Mesenteric fat pad (tissue), 1 donor: ENCODE measurements around the gene NPHP4. TPM values are rescaled to one million over a fixed set of nuclear protein-coding genes. Genes with fewer than 3 reads are reported as not detected.

ENCODE experiments used
- DNase-seq: peaks from one replicate; pipeline ENCODE4 v3.0.0-alpha.2; 2020; ENCODE audit warnings: low spot score
- total RNA-seq: library from RNA; stranded (reverse); fragmentation: NEBNext Ultra II Directional; extraction: Animal tissue kit (Norgen Biotek cat#: 25700); gene quantifications from one replicate; pipeline ENCODE4 v1.2.1, GENCODE V29; 2021
- donor health status: DM: yes; HTN: yes; CAD: no.

Gene NPHP4
- total RNA-seq, 1 donor from 2014 or later = 37.6 TPM

DNA sequence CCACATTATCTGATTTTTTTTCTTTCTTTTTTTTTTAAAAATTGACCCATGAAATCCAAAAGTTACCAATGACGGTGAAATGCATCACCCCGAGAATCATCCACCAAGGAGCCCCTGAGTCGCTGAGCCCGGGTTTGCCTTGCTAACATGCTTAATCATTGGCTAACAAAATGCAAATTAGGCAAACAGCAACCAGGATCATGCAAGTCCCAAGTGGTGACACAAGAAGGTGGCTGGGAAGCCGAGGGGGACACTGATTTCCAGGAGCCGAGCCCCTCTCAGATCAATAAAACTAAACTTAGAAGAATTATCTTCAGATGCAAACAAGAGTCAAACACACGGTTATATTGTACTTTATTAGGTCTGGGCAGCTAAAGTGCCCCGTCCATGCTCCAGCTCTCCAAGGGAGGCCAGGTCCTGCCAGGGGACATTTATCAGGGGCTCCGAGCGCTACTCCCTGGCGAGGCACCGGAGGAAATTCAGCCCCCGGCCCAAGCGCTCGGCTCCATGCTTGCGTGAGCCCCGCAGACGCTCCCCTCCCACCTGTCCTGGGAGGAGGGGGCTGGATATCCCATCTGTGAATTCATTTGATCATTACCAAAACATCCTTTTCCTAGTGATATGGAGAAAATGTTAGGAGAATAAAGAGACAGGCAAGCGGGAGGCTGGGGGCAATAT, 154.1 kb downstream of the NPHP4 start:
- no peak for DNase-seq

DNA sequence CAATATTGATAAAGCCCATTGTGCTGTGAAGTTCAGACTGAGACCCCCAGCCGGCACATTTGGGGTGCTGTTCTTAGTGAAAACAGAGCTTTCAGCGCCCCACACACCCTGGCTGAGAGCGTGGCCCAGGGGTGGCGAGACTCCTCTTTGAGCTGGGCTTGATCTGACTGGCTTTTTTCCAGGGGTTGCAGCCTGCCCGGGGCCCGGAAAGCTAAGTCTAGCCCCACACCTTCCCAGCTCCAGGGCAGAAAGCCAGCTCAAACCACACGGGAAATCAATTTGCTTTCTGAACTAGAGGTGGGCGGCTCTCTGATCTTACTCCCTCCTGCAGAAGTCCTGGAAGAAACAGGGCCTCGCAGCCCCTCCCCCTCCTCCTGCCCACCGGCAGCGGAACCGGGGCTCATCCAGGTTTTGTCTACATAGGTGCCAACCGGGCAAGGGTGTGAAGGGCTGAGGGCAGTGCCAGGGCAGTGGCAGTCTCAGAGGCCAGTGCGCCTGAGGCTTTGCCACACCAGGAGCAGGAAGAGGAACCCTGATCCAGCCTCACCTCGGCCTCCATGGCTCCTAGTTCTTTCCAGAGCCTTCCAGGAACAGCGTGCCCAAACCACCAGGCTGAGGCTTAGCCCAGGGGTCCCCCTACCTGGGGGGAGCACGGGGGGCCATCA, 155.3 kb downstream of the NPHP4 start:
- no peak for DNase-seq

DNA sequence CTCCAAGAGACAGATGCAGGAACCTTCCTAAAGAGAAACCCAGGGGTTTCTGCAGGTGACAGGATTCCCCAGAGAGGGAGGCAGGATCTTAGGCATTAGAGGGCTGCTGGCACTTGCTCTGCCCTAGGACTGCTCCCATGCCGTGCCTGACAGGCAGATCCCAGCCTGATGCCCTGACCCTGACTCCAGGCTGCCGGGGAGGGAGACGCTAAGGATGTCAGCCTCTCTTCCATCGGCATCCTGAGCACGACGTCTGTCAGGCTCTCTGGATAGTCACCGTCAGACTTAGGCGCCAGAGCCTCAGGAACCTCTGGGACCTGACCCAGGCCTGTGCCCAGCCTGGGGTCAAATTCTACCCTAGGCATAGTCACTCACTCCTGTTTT, 157.1 kb downstream of the NPHP4 start:
- no peak for DNase-seq

DNA sequence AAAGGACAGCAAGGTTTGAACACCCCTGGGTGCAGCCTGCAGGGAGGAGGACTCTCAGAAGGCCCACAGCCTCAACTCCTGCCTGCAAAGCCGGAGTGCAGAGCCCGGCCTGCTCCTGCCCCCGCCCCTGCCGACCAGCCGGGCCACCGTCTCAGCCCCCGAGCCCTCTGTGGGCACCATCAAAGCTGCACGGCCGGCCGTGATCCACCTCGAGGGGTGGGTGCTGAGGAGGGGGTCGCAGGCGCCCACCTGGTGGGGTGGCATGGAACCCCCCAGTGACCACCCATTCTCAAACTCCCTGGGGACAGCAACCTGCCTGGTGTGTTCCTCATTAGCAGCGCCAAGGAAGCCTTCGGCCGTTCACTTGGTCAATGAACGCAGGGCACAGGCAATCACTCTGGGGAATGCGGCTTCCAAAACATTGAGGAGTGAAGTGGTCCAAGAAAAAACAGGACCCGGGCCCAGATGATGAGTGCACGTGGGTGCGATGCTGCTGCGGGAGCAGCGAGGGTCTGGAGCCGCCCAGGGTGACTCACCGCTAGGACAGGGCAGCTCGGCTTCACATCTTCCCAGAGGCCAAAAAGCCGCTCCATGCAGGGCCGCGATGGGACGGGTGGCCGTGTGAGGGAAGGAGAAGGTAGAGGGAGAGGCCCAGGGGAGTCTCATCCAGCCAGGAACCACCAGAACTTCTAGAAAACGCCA, 157.6 kb downstream of the NPHP4 start:
- DNase-seq = no peak

DNA sequence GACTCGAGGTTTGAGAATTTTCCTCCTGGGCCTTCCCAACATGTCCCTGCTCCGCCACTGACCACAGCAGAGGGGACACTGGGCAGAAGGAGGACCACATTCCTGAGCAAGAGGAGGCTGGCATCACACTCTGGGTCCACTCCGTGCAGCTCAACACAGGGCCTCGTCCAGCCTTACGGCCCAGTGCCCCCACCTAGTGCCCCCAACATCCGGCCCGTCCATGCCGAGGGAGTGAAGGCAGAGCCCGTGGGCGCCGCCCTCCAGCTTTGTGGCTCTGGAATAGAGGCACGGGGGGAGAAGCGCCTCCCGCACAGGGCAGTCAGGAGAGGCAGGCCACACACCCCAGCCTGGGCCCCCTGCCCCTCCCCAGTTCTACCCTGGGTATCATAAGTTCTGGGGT, 158.3 kb downstream of the NPHP4 start:
- DNase-seq = no peak

DNA sequence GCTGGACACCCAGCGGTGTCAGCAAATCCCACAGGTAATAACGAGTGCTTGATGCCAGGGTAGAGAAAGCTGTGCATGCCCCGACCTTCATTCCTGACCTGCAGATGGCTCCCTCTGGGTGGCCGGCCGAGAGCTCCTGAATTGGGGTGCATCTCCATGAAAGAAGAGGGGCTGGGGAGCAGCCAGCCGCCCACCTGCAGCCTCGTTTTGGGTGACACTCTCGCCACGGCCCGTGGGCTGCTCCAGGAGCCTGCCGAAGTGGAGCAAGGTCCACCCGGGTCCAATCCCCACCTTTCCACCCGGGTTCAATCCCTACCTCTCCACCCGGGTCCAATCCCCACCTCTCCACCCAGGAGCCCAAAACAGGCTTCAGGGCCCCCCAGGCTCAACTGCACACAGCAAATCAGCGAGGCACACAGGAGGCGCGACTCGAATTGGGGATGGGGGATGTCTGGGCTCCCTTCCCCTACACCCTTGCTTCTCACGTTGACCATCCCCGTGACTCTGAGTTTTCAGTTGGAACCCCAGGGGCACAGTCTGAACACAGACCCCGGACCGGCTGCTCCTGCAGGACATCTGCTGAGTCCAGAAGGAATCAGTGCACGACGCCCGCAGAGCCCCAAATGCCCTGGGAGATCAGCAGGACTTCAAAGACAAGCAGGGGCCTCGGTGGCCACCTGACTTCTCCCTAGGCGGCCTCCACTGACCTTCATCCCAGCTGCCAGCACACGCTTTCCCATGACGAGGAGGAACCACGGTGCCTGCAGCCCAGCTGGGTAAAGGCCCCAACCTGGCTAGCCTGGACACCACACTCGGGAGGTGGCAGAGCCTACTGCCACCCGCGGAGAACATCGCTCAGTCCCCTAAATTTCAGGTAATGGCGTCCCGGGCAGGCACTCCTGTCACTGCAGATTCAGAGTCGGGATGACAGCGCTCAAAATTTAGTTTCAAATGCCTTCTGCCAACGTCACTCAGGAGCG, 159.0 kb downstream of the NPHP4 start:
- DNase-seq = no peak

DNA sequence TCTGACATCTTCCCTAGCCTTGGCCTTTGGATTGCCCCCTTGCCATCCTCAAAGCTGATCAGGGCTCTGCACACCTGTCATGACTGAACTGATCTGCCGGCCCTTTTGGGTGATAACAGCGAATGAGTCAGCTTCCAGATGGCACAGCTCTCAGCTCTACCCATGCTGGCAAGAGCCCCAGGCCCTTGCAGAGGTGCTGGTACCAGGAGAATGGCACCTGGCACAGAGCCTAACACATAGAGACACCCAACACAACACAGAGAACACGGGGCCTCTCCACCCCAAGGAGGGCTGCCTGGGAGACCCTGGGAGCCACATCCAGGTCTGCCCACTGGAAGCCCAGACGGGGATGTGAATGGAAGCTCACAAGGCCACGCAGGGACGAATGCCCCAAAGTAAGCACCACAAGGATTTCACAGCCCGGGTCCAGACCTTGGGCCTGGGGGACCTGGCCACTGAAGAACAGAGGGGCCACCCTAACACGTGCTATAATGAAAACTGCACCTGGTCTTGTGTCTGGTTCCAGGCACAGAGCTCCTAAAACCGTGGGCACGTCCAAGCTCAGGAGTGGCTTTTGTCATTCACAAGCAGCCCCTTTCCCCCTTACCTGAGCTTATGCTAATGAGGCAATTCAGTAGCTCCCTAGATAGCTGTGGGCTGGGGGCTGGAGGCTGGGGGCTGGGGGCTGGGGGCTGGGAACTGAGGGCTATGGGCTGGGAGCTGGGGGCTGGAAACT, 160.5 kb downstream of the NPHP4 start:
- no peak for DNase-seq

DNA sequence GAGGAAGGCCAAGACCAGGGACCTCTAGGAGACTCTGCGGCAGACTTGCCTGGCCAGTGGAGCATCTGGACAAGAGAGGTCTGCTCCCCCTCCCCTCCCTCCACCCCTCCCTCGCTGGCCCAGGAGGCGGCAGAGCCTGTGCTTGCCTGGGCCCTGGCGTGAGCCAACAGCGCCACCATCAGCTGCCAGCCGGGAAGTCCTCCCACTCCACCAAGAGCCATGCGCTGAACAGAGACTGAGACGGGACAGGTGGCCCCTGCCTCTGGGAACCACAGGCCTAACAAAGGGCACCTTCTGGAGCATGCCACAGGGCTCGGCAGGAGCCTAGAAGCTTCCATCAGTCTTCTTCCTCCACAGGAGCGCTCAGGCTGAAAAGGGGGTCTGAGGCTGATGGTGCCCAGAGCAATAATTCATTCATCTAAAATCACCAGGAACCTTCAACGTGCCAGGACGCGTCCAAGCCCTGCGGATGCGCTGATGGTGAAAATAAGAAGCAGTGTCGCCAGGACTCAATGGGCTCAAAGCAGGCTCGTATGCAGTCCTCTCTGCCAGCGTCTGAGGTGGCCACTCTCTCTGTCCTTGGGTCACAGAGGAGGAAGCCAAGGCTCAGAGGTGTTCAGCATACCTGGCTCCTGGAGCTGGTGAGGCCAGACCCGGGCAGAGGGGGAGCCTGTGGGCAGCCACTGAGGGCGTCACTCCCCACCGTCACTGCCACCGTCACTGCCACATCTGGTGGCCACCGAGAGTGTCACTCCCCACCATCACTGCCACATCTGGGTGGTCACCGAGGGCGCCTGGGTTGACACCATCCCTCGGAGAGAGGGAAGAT, 161.2 kb downstream of the NPHP4 start:
- no peak for DNase-seq

DNA sequence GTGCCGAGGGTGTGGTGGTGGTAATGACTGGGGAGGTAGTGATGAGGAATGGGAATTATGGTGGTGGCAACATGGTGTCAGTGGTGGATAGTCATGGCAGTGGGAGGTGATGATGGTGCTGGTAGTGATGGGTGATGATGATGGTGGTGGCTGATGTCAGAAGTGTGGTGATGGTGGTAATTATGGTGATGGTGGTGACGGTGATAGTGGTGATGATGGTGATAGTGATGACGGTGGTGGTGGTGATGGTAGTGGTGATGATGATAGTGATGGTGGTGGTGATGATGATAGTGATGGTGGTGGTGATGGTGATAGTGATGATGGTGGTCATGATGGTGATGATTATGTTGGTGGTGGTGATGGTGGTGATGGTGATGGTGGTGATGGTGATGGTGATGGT, 162.8 kb downstream of the NPHP4 start:
- DNase-seq = no peak

DNA sequence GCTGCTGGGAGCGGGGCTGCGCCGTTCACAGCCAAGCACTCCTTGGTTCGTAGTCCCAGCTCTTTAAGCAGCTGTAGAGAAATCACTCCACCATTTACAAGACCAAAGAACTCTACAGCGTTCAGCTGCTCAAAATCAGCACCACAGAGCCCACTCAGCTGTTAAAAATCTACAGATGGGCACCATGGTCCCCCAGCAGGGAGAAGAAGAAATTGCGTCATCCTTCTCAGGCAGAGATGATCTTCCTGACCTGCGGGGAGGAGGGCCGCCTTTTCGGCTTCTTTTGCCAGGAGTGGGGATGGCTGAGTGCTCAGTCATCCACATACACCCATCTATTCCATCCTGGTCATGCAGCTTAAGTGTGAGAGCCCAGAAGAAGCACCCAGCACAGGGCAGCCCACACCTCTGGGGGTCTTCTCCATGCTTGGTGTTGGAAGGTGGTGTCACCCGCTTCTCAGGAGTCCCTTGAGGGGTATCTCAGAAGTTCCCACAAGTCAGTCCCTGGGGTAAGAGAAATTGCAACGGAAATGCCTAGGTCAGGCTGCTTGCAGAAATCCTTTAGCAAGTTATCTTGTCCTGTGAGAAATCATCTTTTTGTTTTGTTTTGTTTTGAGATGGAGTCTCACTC, 163.8 kb downstream of the NPHP4 start:
- no peak for DNase-seq

DNA sequence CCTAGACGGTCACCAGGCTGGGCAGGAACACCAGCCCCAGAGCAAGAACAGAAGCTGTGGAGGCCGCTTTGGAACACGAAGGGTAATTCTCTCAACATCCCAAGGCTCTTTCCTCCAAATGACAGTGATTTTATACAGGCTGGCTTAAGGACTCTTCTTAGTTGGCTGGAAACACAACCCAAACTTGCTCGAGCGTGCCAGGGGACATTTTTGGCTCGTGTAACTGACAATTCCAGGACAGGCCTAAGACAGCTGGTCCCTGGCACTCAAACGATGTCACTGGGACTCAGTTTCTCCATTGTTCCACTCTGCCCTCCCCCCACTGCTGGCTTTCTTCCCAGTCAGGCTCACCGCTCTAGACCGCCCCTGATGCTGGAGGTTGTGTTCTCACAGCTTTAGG, 164.7 kb downstream of the NPHP4 start:
- no peak for DNase-seq

DNA sequence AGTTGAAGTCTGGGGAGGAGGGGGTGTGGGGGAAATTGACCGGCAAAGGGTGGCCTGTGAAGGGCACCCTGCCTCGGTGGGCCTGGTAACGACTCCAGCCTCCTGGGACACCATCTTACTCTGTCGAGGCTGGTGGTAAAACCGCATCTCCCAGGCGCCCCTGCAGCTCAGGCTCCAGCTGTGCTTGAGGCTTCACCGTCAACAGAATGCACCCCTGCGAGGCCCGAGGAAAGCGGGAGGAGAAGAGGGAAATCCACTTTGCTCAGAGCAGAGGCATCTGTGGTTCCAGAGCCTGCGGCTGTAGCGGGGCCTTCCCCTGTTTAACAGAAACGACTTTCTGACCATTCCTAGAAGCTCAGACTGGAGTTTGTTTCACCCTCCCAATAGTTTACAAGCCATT, 165.6 kb downstream of the NPHP4 start:
- DNase-seq = no peak

DNA sequence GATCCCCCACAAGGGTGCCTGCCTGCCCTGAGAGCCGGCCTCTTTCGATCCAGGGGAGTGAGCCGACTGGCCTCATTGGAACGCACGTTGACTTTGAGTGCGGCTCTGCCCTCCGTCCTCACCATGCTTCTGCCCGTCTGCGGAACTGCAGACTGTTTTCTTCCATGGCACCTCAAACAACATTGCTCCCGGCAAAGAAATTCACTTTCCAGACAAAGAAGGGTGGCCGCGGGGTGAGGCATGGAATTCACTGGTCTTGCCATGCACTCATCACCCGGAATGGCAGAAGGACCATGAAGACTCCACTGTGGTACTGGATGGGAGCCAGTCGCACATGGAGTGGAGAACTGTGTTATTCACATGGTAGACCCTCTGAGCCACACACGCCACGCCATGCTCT, 169.5 kb downstream of the NPHP4 start:
- DNase-seq = no peak

DNA sequence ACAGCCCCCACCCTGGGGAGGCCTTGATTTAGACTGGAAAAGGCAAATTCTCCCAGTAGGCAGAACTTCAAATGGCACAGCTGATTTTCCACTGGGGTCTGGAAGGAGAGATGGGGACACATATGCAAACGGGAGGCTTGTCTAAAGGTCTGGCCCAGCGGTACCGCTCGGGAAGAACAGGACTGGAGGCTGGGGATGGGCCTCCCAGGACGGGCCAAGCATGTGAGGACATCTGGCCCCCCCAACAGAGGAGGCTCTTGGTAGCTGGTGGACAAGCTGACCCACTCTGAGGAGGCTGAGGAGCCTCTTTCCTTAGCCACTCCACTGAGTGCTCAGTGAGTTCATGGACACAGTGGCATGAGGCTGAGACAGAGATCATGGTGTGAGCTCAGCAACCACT, 170.0 kb downstream of the NPHP4 start:
- DNase-seq = no peak

DNA sequence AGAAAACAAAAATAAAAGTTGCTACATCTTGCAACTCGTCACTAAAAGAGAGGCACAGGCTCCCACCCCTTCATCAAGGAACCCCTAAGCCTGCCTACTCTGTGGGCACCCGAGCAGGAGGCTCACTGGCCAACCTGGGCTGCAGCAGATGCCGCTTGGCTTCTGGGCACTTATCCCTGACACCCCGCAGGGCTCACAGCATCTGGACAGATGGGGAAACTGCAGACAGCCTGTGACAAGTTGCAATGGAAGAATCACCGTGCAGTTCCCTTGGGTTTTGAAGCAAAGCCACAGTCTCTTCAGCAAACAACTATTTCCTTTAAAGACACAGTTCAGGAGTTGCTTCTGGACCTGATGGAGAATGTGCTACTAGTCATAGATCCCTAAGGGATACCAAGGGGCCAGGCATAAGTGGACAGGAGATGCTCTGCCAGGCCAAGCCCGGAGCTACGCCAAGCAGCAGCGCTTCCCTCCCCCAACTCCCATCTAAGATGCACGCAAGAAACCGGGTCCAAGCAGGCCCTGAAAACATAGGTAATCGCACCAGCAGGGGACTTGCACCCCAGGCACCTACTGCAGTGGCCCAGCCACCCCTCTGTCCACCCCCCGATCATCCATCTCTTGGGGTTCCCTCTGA, 170.6 kb downstream of the NPHP4 start:
- DNase-seq = no peak

DNA sequence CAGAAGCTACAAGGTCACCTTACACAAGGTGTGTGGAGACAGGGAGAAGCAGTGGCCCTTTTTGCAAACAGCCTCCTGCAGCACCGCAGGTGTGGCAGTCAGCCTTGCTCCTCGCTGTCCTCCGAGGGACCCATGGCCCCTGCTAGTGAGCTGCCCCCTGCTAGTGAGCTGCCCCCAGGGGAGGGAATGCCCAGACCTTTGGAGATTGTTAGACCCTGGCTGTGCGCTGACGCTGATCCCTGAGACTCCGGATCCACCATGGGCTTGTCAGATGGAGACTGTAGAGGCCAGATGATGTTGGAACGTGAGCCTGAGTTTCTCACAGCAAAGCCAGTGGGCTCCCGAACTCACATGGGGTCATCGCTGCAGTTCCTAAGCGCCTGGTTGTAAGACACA, 172.2 kb downstream of the NPHP4 start:
- no peak for DNase-seq

DNA sequence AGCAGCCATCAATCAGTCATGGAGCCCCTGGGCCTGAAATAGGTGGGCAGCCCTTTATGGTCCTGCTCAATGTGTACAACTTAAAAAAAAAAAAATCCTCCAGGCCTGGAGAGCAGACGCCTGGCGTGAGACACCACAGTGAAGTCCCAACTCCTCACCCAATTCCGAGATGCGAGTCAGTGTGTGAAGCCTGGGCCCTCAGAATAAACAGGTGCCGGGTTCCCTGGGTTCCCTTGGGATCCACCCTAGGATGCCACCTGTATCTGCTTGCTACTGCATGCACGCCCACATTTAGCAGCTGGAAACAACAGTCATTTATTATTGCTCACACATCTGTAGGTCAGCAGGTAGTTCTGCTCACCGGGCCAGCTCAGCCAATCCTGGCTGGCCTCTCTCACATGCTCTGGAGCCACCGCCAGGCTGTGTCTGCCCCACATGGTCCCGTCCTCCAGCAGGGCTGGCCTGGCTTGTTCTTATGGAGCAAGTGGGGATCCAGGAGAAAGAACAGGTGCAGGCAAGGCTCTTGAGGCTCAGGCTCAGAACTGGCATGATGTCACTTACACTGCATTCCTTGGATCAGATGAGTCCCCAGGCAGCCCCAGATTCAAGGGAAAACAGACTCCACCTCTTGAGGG, 172.7 kb downstream of the NPHP4 start:
- DNase-seq = no peak

DNA sequence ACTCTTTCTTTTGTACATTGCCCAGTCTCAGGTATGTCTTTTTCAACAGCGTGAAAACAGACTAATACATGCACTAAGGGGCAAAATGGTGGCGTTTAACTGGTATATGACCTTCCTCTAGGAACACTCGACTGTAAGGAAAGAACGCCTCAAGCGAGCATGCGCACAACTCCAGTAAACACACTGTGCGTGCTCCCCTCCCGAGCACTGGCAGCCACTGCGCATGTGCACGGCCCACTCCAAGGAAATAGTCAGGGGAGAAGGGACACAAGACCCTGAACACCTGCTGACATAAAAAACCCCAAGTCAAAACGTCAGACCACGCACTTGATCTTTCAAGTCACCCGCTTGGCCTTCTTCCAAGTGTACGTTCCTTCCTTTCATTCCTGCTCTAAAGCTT, 173.5 kb downstream of the NPHP4 start:
- no peak for DNase-seq
